DND-41 (cell line): ENCODE data around the gene PPP1R1C.

ENCODE experiments used
- ATAC-seq: fragments of 200-7000 bp; cut with Tn5 transposase; 3 replicates; pipeline ENCODE4 v1.9.1; 2021; ENCODE audit warnings: low read depth; ENCODE audit not compliant: insufficient read depth
- DNase-seq: peaks from one replicate; pipeline ENCODE4 v3.0.0-alpha.2; 2020
- H2AFZ ChIP-seq: 2 replicates; pipeline ENCODE4 v1.6.0; 2012; ENCODE audit warnings: low read depth, low read length
- H3K27ac ChIP-seq: 2 replicates; pipeline ENCODE4 v1.5.1; 2012; ENCODE audit warnings: low read length, inconsistent platforms
- H3K27me3 ChIP-seq: fragments of 200-600 bp; sonication (generic); 2 replicates; pipeline ENCODE4 v1.6.0; 2012; ENCODE audit warnings: low read length, mild to moderate bottlenecking, inconsistent platforms; ENCODE audit not compliant: insufficient read depth, poor library complexity
- H3K36me3 ChIP-seq: 2 replicates; pipeline ENCODE4 v1.5.1; 2012; ENCODE audit warnings: low read length, inconsistent platforms; ENCODE audit not compliant: insufficient read depth
- H3K4me1 ChIP-seq: 2 replicates; pipeline ENCODE4 v1.5.1; 2012; ENCODE audit warnings: mild to moderate bottlenecking, low read length; ENCODE audit not compliant: insufficient read depth
- H3K4me2 ChIP-seq: 2 replicates; pipeline ENCODE4 v1.6.0; 2012; ENCODE audit warnings: mild to moderate bottlenecking, moderate library complexity, low read length, inconsistent platforms; ENCODE audit not compliant: insufficient read depth
- H3K4me3 ChIP-seq, 2 experiments: fragments of 200-600 bp in 1 of 2; shearing (Covaris generic) in 1 of 2; 2 replicates each; pipeline ENCODE4 v1.5.1; 2012 to 2016; ENCODE audit warnings: inconsistent platforms in 2 of 2, low read length in 2 of 2, mild to moderate bottlenecking in 2 of 2, low read depth in 1 of 2, moderate library complexity in 1 of 2
- H3K79me2 ChIP-seq: 2 replicates; pipeline ENCODE4 v1.6.0; 2012; ENCODE audit warnings: low read length, inconsistent platforms; ENCODE audit not compliant: insufficient read depth
- H3K9ac ChIP-seq: 2 replicates; pipeline ENCODE4 v1.6.0; 2012; ENCODE audit warnings: low read depth, mild to moderate bottlenecking, inconsistent platforms, low read length, moderate library complexity
- H3K9me3 ChIP-seq: 2 replicates; pipeline ENCODE4 v1.5.1; 2012; ENCODE audit warnings: low read length, moderate library complexity, mild to moderate bottlenecking, inconsistent platforms; ENCODE audit not compliant: insufficient read depth, severe bottlenecking
- H4K20me1 ChIP-seq: 2 replicates; pipeline ENCODE4 v1.6.0; 2012; ENCODE audit warnings: low read length; ENCODE audit not compliant: insufficient read depth
- CTCF ChIP-seq: IDR thresholded peaks from 2 replicates; pipeline ENCODE4 v1.5.1; 2012; ENCODE audit warnings: borderline replicate concordance, low read length, moderate library complexity, mild to moderate bottlenecking; ENCODE audit not compliant: poor library complexity, severe bottlenecking; ENCODE audit errors: extremely low read depth
- EZH2 ChIP-seq: IDR thresholded peaks from 3 replicates; pipeline ENCODE4 v1.6.1; 2012; ENCODE audit warnings: borderline replicate concordance, low read depth, mild to moderate bottlenecking, moderate library complexity, low read length, inconsistent platforms; ENCODE audit not compliant: severe bottlenecking

The PPP1R1C gene

GRCh38 chr2:182088681-182089320 lies 103.1 kb downstream of the PPP1R1C start:
- H3K27ac ChIP-seq, result no peak overlapping the region
- no peaks in the 10 kb centered on the region for H4K20me1 ChIP-seq
- H3K4me2 ChIP-seq, result no peak overlapping the region
- no peak overlapping the region for H2AFZ ChIP-seq
- H3K36me3 ChIP-seq, result no peaks in the 10 kb centered on the region
- DNase-seq (no peak), ATAC-seq (no peak)
- no peaks in the 10 kb centered on the region for H3K79me2 ChIP-seq
- no peaks in the 10 kb centered on the region for H3K9me3 ChIP-seq
- H3K27me3 ChIP-seq, result no peaks in the 10 kb centered on the region
- TF ChIP-seq EZH2, result no peak
- TF ChIP-seq CTCF, result no peak
- no peak overlapping the region for H3K4me3 ChIP-seq
- H3K4me1 ChIP-seq, result no peaks in the 10 kb centered on the region
- H3K9ac ChIP-seq, result no peak overlapping the region

GRCh38 chr2:182090486-182090885 lies 104.8 kb downstream of the PPP1R1C start:
- Histone ChIP-seq H4K20me1 (no peaks in the 10 kb centered on the region), H3K27ac (no peak overlapping the region), H3K4me1 (no peaks in the 10 kb centered on the region), H3K27me3 (no peaks in the 10 kb centered on the region), H3K4me2 (no peak overlapping the region), H2AFZ (no peak overlapping the region), H3K79me2 (no peaks in the 10 kb centered on the region), H3K4me3 (no peak overlapping the region), H3K9me3 (no peaks in the 10 kb centered on the region), H3K9ac (no peak overlapping the region), H3K36me3 (no peaks in the 10 kb centered on the region)
- ATAC-seq, result no peak
- no peak for DNase-seq
- TF ChIP-seq EZH2, result no peak
- no peak for TF ChIP-seq CTCF

- no peaks in the 10 kb centered on the region for H3K4me1 ChIP-seq
- TF ChIP-seq EZH2 (no peak), CTCF (no peak)
- no peaks in the 10 kb centered on the region for H3K9me3 ChIP-seq
- H3K27ac ChIP-seq, result no peak overlapping the region
- no peaks in the 10 kb centered on the region for H3K27me3 ChIP-seq
- no peaks in the 10 kb centered on the region for H4K20me1 ChIP-seq
- H3K79me2 ChIP-seq, result no peaks in the 10 kb centered on the region
- no peak overlapping the region for H2AFZ ChIP-seq
- no peaks in the 10 kb centered on the region for H3K36me3 ChIP-seq
- H3K4me3 ChIP-seq, result no peak overlapping the region
- no peak overlapping the region for H3K4me2 ChIP-seq
- no peak for ATAC-seq
- DNase-seq, result no peak
- no peak overlapping the region for H3K9ac ChIP-seq
These were observed 112.0 kb downstream of the PPP1R1C start for GRCh38 chr2:182097571-182098164.
